Posterior cingulate gyrus (tissue), 11 donors: ENCODE results near the gene PPP1R14B.

Experiments used
- DNase-seq, 10 donors: peaks; one replicate each; pipeline versions ENCODE4 v3.0.0 to v3.0.0-alpha.2; 2020 to 2021; ENCODE audit warnings: mixed read lengths in 3 of 10
- intact Hi-C: fragments of 100-400 bp; cut with DNase I; formaldehyde crosslinking; loops from one replicate; pipeline ENCODE4 v1.15.1; 2023

The PPP1R14B gene

GRCh38 chr11:64246871-64247728, at the start of gene PPP1R14B:
Gene PPP1R14B, minus strand, starts transcription at chr11:64246943. Its CDS starts 270 bp downstream, at chr11:64246673.
- intact Hi-C loops, result no loop called here
- DNase-seq, result peak; percentile 79 to 97 (median 88)

- DNase-seq, result no peak
- intact Hi-C loops, result no loop called here
Observed at GRCh38 chr11:64296236-64296635, 49.5 kb upstream of the PPP1R14B start.

GRCh38 chr11:64295760-64296159, 49.0 kb upstream of the PPP1R14B start:
- no peak for DNase-seq
- intact Hi-C loops, result no loop called here

GRCh38 chr11:64294774-64295173, 48.0 kb upstream of the PPP1R14B start:
- DNase-seq, result no peak
- intact Hi-C loops, result no loop called here

- DNase-seq, result no peak
- intact Hi-C loops, result no loop called here
Observed at GRCh38 chr11:64292460-64293254, 45.9 kb upstream of the PPP1R14B start.

GRCh38 chr11:64291752-64292459, 45.2 kb upstream of the PPP1R14B start:
- intact Hi-C loops, result no loop called here
- DNase-seq, result peak in 1 of 10 donors; percentile 31

GRCh38 chr11:64291262-64291751, 44.6 kb upstream of the PPP1R14B start, which contains the start of gene KCNK4:
Gene KCNK4, plus strand, starts transcription at chr11:64291302. Its CDS starts 1,717 bp downstream, at chr11:64293019.
- intact Hi-C loops, result no loop called here
- DNase-seq, result no peak

GRCh38 chr11:64290352-64291261, 43.9 kb upstream of the PPP1R14B start:
- no peak for DNase-seq
- intact Hi-C loops, result no loop called here

GRCh38 chr11:64289002-64289564, 42.3 kb upstream of the PPP1R14B start:
- intact Hi-C loops, result no loop called here
- DNase-seq, result no peak

- DNase-seq, result no peak
- intact Hi-C loops, result no loop called here
Observed at GRCh38 chr11:64288353-64288750, 41.6 kb upstream of the PPP1R14B start.

GRCh38 chr11:64287676-64288352, 41.1 kb upstream of the PPP1R14B start:
- no peak for DNase-seq
- intact Hi-C loops, result no loop called here

- DNase-seq, result no peak
- intact Hi-C loops, result no loop called here
Observed at GRCh38 chr11:64286801-64287159, 40.0 kb upstream of the PPP1R14B start.

- intact Hi-C loops, result loop anchor here (1.0 kb wide), 2 partner anchors 16 to 19 kb away; partner anchors contain the start of gene ESRRA
- peak in 1 of 10 donors; percentile 19 for DNase-seq
Observed at GRCh38 chr11:64285885-64286800, 39.4 kb upstream of the PPP1R14B start.

GRCh38 chr11:64284962-64285884, 38.5 kb upstream of the PPP1R14B start, which contains the start of gene GPR137:
Gene GPR137, plus strand, starts transcription at chr11:64285848. Its CDS starts 677 bp downstream, at chr11:64286525.
- DNase-seq, result peak; percentile 81 to 98 (median 86)

GRCh38 chr11:64284048-64284961, 37.6 kb upstream of the PPP1R14B start, which contains the start of gene BAD:
Gene BAD, minus strand, starts transcription at chr11:64284665. Its CDS starts 297 bp downstream, at chr11:64284368.
- DNase-seq, result peak; percentile 96 to 100 (median 98)
- intact Hi-C loops, result no loop called here

More at GRCh38 chr11:64284962-64285884, 38.5 kb upstream of the PPP1R14B start, which contains the start of gene GPR137:
- intact Hi-C loops, result loop anchor here (1.0 kb wide), 2 partner anchors 15 to 20 kb away; partner anchors contain the start of gene ESRRA
